Astrocyte of the hippocampus (primary cell): ENCODE results near the gene PGLYRP4.
"Not testable (repeated sequence)": the region's sequence is repeated elsewhere in the genome, so short reads cannot be mapped to it uniquely, and the experiment has no call there.

Source experiments
- DNase-seq: peaks from one replicate; pipeline ENCODE4 v3.0.0; 2011; ENCODE audit warnings: low read depth, low spot score

The PGLYRP4 gene

DNA sequence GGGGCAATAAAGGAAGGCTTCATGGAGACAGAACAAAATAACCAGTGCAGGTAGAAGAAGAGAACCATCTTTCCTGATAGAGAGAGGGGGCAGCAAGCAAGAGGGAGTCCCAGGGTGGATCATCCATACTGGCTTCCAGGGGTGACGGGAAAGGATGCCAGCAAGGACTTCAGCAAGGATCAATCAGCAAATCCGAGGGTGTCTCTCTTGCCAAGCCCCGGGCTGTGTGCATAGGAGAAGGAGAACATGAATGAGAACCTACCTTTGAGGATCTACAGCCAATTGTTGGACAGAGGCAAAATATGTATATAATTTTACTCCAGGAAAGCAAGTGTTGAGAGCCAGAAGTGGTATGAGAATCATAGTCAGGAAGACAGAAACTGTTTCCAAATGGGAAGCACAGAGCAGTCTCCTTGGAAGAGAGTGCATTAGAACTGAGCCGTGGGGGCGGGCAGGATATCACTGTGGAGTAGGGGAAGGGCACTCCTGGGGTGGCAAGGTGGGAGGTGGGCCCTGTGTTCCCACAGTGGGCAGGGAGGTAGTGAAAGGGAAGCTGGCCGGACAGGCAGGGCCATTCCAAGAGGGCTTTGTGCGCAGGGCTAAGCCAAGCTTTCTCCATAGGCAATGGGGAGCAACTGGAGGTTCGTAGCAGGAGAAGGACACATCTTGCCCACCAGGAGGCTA is 7.9 kb upstream of the PGLYRP4 start:
- no peak for DNase-seq

DNA sequence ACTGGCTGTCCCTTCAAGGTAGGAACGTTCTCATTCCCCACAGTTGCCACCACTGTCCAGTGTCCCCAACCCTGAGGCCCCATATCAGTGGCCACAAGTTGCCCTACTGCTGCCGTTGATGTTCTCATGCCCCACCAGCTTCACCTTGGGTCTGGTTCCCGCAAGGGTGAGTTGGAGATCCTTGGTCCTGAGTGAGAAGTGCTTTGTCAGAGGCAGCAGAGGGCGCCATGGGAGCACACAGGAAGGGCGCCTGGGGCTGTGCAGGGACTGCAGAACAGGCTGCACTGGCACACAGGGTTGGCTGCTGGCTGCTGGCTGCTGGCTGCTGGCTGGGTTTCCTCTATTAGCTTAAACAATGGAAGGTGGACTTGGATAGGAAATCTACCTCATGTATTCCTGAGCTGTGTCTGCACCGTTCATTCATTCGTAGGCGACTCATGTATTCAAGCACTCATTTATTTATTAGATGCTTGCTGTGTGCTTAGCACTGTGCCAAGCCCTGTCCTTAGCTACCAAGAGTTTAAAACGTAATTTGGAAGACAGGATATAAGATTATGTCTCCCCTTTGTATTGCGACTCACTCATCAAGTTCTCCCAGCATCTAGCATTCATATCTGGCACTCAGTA is 6.9 kb upstream of the PGLYRP4 start:
- DNase-seq, result peak; percentile 30

DNA sequence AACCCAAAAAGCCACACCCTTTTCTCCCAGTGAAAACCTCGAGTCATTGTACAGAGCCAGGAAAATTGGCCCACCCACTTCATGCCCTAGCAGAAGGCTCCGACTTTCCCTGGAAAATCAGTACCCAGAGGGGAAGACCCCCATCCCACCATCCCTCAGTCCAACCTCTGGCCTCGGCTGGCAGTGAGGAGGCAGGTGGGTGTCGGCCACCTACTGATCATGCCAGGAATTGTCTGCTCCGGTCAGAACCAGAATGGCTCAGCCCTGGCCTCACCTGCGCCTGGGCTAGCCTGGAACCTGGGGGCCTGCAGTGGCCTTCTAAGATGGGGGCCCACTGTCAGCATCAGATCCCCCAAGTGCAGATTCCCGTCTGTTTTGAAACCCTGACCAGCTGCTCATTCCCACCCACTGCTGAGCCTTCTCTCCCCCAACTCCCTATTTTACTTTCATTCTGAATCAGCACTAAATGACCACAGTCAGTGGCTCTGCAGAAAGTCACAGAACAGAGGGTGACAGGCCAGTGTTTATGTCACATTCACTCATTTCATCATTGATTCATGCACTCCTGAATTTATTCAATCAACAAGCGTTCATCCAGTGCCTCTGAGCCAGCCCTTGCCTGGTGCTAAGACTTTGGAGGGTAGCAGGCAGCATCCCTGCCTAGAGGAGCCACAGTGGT is 6.0 kb upstream of the PGLYRP4 start:
- DNase-seq, result no peak

DNA sequence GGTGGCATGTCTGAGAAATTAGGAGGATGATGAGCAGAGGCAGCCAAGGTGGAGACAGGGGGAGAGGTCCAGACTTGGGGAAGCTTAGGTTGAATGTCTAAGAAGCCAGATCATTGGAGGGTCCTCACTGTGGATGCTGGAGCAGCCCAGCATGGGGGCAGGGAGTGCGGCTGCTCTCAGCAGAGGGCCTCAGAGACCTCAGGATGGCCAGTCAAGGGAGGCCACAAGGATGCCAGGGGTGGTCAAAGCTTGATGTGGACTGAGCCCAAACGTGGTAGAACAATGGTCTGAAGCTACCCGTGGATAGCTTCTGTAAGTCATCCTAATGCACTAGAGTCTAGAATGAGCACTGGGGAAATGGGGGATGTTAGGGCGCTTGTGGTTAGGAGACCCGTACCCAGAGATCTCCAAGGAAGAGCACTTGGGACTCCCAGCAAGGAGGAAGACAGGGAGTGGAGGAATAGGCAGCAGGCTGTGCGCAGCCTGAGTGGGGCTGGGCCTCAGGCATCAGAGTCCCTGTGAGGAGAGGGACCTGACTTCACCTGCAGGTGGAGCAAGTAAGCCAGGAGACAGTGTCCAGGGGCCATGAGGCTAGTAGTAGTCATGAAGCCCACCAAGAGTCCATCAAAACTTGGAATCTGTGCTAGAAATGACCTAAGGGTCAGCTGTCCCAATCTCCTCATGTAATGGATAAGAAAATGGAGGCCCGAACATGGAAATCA is 4.7 kb upstream of the PGLYRP4 start:
- DNase-seq, result peak; percentile 28

DNA sequence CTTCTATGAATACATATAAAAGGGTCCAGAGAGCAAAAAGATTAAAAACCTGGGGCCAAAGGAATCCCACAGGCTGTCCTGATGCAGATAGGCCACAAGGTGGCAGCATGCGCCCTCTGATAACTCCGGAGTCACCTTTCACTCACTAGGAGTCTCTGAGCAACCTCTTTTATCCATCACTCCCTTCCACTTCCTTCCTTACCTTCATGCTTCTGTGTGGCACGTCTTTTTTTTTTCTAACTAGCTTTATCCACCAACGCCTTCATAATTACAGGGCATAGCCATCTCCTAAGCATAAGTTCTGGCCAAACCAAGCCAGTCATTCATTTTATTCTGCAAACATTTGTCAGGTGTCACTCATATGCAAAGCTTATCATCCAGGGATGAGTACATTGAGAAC is 3.9 kb upstream of the PGLYRP4 start:
- DNase-seq, result peak; percentile 78

DNA sequence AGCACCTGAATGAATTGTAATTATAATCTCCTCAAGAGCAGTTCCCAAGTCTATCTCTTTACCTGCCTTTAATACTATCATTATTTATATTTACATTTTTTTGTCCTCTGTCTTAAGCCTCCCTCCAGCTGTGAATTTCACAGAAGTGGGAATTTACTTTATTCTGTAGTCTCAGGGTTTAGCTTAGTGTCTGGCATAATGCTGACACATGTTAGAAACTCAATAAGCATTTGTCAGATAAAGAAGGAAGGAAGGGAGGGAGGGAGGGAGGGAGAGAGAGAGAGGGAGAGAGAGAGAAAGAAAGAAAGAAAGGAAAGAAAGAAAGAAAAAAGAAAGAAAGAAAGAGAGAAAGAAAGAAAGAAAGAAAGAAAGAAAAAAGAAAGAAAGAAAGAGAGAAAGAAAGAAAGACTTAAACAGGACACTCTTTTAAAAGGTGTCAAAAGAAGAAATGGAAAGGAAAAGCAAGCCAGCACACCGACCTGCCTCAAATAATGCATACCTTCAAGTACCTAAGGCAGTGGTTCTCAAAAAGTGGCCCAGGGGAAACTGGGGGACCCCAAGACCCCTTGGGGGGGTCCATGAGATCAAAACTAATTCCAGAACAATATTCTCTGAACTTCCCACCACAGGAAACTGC is 1.8 kb upstream of the PGLYRP4 start:
- no peak for DNase-seq

DNA sequence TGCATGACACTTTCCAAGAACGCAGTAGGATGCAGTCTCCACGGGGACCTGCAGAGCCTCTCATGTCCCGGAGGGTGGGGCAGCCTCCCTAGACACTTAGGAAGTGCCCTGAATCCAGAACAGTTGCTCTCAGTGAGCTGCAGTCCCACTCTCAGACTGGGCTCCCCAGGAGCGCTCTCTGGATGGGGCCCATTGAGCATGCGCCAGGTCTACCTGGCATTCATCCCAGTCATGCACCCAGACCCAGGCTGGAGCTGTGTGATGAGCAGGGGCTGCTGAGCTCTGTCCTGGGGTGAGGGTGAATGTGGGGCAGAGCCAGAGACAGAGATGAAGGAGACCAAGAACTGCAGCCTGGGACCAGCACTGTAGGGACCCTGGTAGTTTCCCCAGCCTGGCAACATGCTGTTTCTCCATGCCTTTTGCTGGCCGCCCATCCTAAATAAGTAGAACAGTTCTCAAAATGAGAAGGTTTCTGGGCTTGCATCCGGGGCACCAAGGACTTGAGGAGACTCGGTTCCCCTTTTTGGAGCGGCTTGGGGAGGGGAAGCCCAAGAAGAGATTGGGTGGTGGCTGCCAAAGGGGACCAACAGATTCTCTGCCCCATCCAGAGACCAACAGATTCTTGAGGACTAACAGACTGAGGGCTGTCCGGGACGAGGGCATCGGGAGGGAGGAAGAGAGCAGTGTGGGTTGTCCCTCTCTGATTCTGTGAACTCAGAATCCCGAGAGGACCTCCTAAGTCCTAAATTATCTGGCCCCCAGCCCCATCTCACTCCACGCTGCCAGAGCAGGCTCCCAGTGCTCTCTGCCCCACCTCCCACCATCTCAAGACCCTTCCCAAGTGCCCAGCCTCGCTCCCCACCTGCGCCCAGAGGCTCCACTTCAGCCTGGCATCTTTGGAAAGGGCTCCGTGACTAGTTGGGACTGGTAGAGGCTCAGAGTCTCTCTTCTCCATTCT is 1.0 kb upstream of the PGLYRP4 start:
- no peak for DNase-seq

DNA sequence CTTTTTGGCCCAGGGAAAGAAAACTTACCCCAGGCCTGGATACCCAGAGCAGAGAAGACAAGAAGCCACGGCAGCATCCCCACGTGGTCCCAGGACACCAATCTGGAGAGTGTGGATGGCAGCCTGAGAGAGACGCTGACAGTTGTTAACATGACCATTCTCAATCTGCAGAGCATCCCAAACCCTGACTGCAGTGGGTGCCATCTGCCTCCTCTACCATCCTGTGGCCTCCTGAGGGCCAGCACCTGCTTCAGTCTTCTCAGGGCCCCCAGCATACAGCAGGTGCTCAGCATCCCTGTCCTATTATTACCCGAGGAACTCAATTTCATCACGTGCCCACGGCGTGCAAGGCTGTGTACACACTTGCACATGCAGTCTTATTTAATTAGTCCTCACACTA is 785 bp downstream of the PGLYRP4 start:
- DNase-seq, result no peak

DNA sequence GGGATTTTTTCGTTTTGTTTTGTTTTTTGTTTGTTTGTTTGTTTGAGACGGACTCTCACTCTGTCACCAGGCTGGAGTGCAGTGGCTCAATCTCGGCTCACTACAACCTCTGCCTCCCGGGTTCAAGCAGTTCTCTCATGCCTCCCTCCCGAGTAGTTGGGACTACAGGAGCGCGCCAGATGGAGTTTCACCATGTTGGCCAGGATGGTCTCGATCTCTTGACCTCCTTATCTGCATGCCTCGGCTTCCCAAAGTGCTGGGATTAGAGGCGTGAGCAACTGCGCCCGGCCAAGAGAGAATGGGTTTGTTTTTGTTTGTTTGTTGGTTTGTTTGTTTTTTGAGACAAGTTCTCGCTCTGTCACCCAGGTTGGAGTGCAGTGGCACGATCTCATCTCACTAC is 1.6 kb downstream of the PGLYRP4 start:
- not testable (repeated sequence) for DNase-seq

DNA sequence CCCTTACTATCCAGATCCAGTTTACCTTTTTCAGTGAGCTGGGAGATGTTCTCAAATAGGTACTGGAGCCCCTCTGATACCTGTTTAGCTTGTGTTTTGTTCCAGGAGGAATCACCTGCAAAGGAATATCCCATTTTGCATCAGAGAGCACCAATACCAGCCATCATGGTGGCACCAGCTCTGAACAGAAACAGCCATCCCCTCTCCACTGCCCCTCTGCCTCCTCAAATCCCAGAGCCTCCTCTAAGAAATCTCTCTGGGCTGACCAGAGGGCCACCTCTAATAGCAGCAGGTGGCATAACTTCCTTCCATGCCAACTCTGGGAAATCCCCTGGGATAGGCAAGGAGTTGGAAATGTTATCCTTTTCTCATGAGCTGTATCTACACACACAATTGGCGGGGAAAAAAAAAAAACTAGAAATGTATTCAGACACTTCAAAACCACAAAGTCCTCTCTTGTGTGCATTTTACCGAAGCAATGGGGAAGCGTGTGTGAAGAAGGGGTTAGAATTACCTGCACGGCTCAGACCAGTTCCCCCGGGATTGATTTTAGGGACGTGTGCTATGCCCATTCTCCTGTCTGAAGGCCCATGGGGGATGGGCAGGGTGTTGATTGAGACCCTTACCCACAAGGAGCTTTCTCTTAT is 2.4 kb downstream of the PGLYRP4 start:
- DNase-seq, result no peak

DNA sequence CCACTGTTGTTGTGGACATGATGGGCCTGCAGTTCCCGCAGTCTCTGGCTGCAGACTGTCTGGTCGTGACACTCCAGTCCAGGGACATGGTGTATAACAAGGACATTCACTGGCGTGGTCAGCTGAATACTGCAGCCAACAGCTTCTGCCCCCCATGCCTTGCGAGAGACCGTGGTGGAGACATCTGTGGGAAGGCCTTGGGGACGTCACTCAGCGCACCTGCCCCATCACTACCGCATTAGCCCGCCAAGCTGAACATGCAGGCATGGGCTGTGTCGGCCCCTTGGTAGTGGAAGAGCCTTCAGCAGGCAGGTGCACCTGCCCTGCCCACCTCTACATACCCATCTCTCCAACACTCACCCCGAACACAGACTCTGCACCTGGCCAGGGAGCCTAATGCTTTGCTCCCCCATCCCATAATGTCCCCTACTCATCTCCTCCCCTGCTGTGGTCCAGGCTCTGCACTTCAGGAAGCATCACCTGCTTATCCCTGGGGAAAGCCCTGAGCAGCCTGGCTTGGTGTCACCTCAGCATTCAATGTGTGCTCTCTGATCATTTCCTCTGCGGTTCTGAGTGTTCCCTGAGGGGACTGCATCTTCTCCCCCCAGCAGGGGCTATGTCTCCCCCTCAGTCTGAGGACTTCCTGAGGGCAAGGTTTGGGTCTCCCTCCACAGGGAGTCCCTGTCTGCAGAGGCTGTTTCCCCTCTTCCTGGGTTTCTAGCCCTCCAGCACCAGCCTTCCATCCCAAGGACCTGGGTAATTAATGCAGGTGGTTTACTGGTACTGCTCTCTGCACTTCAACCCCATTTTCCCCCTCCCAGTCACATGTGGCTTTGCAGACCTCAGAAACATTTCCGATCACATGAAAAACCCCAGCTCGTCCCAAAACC is 3.2 kb downstream of the PGLYRP4 start:
- DNase-seq, result no peak

DNA sequence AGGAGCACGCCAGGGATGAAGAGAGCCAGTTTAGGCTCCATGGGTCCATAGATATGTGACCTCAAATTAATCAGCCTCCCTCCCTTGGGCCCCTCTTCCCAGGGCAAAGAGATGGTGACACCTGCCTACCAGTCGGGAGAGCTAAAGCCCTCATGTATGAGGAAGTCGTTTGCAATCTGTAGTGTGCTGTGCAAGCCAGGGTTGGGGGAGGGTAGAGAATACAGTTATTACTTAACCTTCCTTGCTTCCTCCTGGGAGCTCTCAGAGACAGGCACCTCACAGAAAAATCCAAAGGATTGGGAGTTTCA is 4.0 kb downstream of the PGLYRP4 start:
- DNase-seq, result no peak

DNA sequence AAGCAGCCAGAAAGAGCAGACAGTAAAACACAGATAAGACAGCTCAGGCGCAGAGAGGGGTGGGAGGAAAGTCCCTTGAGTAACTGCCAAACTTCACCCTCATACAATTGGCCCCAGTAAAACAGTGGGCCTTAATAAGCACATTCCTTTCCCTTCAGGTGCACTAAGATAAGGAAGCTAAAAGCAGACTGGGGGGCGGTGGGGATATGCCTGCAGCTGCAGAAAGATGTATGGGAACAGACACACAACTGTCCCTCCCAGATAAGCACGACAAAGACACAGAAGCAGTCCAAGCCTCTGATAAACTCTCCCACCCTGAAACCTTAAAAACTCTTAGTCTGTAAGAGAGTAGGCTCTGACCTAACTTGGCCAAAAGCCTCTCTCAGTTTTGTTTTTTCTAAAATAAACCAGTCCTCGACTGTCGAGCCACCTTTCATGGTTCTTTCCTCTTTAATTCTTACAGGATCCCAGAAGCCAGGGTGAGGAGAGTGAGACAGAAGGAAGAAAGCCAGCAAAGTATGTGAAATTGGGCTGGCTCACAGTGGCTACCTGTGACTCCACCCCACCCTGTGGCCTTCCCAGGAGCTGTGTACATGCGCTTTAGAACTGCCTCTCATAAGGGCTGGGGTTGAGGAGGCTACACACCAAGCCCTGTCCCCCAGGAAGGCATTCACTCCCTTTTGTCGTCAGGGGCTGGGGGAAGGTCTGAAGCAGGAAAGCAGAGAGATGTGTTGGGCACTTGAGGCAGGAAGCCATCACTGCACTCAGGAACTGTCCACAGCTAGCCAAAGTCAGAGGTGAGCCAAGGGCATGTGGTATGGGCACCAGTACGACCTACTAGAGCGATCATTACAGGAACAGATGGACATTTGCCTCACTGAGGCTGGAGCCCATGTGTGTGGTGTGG is 4.6 kb downstream of the PGLYRP4 start:
- no peak for DNase-seq

DNA sequence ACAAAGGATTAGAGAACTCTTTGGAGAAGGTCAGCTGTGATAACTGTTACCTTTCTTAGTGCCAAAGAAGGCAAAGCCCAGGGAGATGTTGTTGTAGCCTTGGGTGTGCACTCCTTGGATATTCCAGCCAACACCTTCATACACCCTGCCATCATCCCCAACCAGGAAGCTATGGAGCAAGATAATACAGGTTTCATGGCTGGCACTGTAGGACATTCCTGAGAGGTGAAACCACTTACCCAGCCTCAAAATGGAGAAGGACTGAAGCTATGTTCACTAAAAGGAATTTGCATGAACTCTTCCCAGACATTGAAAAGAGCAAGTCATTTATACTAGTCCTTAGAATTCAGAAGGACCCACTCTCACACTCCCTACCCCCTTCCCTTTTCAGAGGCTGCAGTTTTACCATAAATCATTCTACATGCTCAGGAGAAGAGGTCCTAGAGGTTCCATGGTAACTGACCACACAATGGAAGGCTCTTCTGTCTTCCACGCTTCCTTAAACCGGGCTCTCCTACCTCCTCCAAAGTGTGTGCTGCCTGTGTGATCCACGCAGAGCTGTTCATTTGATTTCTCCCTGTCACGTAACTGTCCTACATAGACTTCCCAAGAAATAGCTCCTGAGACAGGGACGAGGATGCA is 5.5 kb downstream of the PGLYRP4 start:
- no peak for DNase-seq

DNA sequence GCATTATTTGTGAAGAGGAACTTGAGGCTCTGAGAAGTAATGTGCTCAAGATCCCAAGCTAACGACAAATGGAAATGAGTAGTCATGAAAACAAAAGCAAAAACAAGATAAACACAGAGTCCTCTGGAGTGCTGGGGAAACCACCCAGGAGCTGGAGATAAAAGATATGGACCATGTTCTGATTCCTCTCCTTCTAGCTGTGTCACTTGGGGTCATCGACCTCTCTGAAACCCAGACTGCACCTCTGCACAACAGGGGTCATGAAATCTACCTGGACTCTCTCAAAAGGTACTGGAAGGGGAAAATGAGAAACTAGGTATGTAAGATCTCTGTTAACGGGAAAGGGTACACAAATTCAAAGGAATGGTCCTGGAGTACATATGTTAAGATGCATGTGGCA is 6.5 kb downstream of the PGLYRP4 start:
- DNase-seq, result no peak

DNA sequence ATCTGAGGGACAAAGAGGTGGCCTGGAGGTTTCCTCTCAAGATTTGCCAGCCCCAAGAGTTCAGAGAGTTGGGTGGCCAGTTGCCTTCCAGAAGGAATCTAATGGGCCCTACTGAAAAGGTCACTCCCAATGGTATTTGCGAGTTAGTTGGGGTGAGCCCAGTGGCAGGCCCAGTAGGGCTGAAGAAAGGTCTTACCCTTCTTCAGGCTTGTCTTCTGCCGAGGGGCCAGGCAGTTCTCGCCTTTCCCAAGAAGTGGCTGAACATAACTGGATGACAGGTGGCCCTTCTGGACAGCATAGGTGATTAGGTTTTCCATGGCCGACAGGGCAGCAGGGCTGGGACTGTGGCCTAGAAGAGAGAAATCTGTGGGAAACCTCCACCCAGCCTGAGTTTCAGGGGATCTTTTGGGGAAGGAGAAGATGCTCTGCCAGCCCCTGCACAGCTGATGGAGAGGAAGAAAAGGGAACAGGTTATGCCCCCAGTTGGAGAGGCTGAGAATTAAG is 7.2 kb downstream of the PGLYRP4 start:
- no peak for DNase-seq

DNA sequence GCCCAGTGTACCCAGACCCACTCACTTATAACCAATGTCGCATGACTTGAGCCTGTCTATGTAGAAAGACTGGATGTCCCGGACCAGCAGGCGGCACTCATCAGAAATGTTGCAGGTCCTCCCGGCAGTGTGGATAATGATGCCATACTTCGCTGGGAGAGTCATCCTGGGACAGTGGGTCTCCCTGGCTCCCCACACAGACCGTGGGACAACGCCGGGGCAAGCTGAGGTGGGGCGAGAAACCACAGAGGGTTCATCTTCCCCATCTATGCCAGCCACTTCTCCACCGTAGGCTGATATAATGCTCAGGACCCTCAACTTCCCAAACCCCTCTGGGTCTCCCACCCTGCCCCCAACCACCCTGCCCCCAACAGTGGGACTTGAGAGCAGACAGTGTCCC is 8.3 kb downstream of the PGLYRP4 start:
- no peak for DNase-seq

DNA sequence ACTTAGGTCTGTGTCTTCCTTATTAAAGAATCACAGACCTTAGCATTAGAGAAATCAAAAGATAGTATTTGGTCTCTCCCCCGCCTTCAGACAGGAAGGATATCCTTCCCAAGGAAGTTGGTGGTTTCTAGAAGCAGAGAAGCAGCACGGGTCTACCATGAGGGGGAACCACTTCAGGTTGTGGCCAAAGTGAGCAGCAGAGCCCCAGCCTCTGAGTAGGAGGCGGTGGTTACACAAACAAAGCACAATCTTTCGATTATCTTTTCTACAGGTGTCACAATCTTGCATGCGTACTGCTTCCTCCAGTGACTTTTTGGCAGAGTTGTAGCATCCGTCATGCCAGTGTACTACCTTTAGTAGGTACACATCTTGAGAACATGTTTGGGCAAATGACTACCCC is 8.8 kb downstream of the PGLYRP4 start:
- no peak for DNase-seq
